Fibroblast of lung (primary cell): ENCODE data around the gene MIER1. TPM values are rescaled to one million over a fixed set of nuclear protein-coding genes. Genes with fewer than 3 reads are reported as not detected.

Experiments
- DNase-seq, 2 donors: peaks; one replicate each; pipeline versions ENCODE4 v3.0.0 to v3.0.0-alpha.2; 2010; ENCODE audit warnings: low read depth in 2 of 2
- H2AFZ ChIP-seq: 2 replicates; pipeline ENCODE4 v1.5.1; 2012; ENCODE audit warnings: low read length, control low read depth, inconsistent platforms
- H3K27ac ChIP-seq: 2 replicates; pipeline ENCODE4 v1.5.1; 2011; ENCODE audit warnings: low read length, control low read depth; ENCODE audit not compliant: insufficient read depth
- H3K27me3 ChIP-seq: 2 replicates; pipeline ENCODE4 v1.5.1; 2011; ENCODE audit warnings: mild to moderate bottlenecking, low read length; ENCODE audit not compliant: control insufficient read depth, insufficient read depth
- H3K36me3 ChIP-seq: 2 replicates; pipeline ENCODE4 v1.5.1; 2011; ENCODE audit warnings: low read length; ENCODE audit not compliant: control insufficient read depth, insufficient read depth
- H3K4me1 ChIP-seq: 2 replicates; pipeline ENCODE4 v1.5.1; 2011; ENCODE audit warnings: low read length; ENCODE audit not compliant: control insufficient read depth, insufficient read depth; ENCODE audit errors: extremely low read depth
- H3K4me2 ChIP-seq: 2 replicates; pipeline ENCODE4 v1.5.1; 2011; ENCODE audit warnings: low read length, control low read depth; ENCODE audit not compliant: insufficient read depth; ENCODE audit errors: extremely low read depth
- H3K4me3 ChIP-seq, 4 experiments: fragments of 200-600 bp in 1 of 4; sonication (generic) in 1 of 4; replicated peaks in 1 of 4; 2 replicates each; pipeline ENCODE4 v1.5.1; 2011 to 2016; ENCODE audit warnings: low read length in 4 of 4, low read depth in 3 of 4, mild to moderate bottlenecking in 3 of 4, control low read depth in 2 of 4, inconsistent platforms in 1 of 4, mixed read lengths in 1 of 4; ENCODE audit not compliant: insufficient read depth in 1 of 4; ENCODE audit errors: control extremely low read depth in 1 of 4
- H3K79me2 ChIP-seq: 2 replicates; pipeline ENCODE4 v1.5.1; 2012; ENCODE audit warnings: mild to moderate bottlenecking, low read length, inconsistent platforms; ENCODE audit not compliant: control insufficient read depth, insufficient read depth
- H3K9ac ChIP-seq: 2 replicates; pipeline ENCODE4 v1.5.1; 2011; ENCODE audit warnings: mild to moderate bottlenecking, low read length, control low read depth; ENCODE audit not compliant: insufficient read depth
- H3K9me3 ChIP-seq: 2 replicates; pipeline ENCODE4 v1.5.1; 2012; ENCODE audit warnings: low read depth, low read length; ENCODE audit not compliant: control insufficient read depth, insufficient read depth
- H4K20me1 ChIP-seq: 2 replicates; pipeline ENCODE4 v1.5.1; 2011; ENCODE audit warnings: low read length; ENCODE audit not compliant: control insufficient read depth, insufficient read depth; ENCODE audit errors: extremely low read depth
- CTCF ChIP-seq, 2 donors: IDR thresholded peaks in 1 of 2; conservative IDR thresholded peaks in 1 of 2; 1 replicate in 1 of 2; 2 replicates in 1 of 2; pipeline ENCODE4 v1.5.1; 2011 to 2012; ENCODE audit warnings: low read length in 2 of 2, control low read depth in 1 of 2, inconsistent platforms in 1 of 2, low read depth in 1 of 2, mild to moderate bottlenecking in 1 of 2
- EZH2 ChIP-seq: IDR thresholded peaks from 2 replicates; pipeline ENCODE4 v1.5.1; 2012; ENCODE audit warnings: low read length, control low read depth, mild to moderate bottlenecking; ENCODE audit errors: missing control alignments
- polyA plus RNA-seq, 2 donors: library from polyadenylated mRNA; depleted of rRNA in 1 of 2; stranded (reverse) in 1 of 2; unstranded in 1 of 2; fragments of >200 nt; gene quantifications; 2 replicates each; pipeline ENCODE4 v1.2.1, GENCODE V29; 2011 to 2012; ENCODE audit warnings: missing spikeins in 1 of 2
- total RNA-seq: library from RNA; depleted of rRNA; stranded (reverse); fragments of >200 nt; gene quantifications from 2 replicates; pipeline ENCODE4 v1.2.1, GENCODE V29; 2014

MIER1 gene
- total and polyA plus RNA-seq, 2 donors (not counting 1 experiment from before 2014, with no cell fraction given): 31.3 to 35.5 TPM

- Histone ChIP-seq H3K4me1 (no peaks in the 10 kb centered on the region), H3K27me3 (no peaks in the 10 kb centered on the region), H3K9ac (no peak overlapping the region), H3K27ac (no peak overlapping the region), H3K36me3 (no peaks in the 10 kb centered on the region), H2AFZ (no peak overlapping the region), H3K79me2 (no peaks in the 10 kb centered on the region), H4K20me1 (no peaks in the 10 kb centered on the region), H3K4me2 (no peak overlapping the region), H3K4me3 (no peak overlapping the region), H3K9me3 (no peaks in the 10 kb centered on the region)
- DNase-seq: peak; percentile 72 to 88
- no peak for TF ChIP-seq EZH2
- TF ChIP-seq CTCF (conservative IDR thresholded peaks at IDR 0.05 in 1 of 2, IDR thresholded peaks at IDR 0.05 in 1 of 2; ENCODE audit: low read depth in 1 of 2, low read length in 2 of 2): no peak
Observed at GRCh38 chr1:67013573-67013972, 88.8 kb downstream of the MIER1 start.

DNA sequence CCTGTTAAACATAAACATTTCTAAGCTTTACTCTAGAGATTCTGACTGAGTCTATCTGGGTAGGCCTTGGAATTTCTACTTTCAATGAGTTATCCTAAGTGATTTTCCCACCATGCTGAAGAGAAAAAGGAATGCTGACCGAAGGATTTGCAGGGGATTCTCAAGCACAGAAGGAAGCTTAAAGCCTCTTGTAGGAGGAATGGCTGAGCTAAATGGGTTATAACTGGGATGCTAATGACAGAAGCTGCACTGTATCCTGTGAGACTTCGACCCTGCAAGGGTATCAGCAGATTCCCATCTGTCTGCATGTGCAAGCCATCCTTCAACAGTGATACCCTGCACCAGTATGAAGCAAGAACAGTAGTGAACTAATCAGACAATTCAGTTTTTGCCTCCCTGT, 93.8 kb downstream of the MIER1 start:
- Histone ChIP-seq H3K4me3 (no peak overlapping the region), H2AFZ (no peak overlapping the region), H3K27ac (no peak overlapping the region), H3K9me3 (no peaks in the 10 kb centered on the region), H3K4me1 (peaks cover 10% of the 10 kb centered on the region), H3K9ac (no peak overlapping the region), H3K36me3 (no peaks in the 10 kb centered on the region), H3K79me2 (no peaks in the 10 kb centered on the region), H3K4me2 (no peak overlapping the region), H4K20me1 (no peaks in the 10 kb centered on the region), H3K27me3 (no peaks in the 10 kb centered on the region)
- TF ChIP-seq CTCF (conservative IDR thresholded peaks at IDR 0.05 in 1 of 2, IDR thresholded peaks at IDR 0.05 in 1 of 2; ENCODE audit: low read depth in 1 of 2, low read length in 2 of 2): no peak
- TF ChIP-seq EZH2: no peak
- peak in 1 of 2 donors; percentile 42 for DNase-seq

GRCh38 chr1:67019121-67019520, 94.3 kb downstream of the MIER1 start:
- peaks cover 10% of the 10 kb centered on the region for H3K4me1 ChIP-seq
- no peak overlapping the region for H3K9ac ChIP-seq
- TF ChIP-seq EZH2 (no peak), CTCF (conservative IDR thresholded peaks at IDR 0.05 in 1 of 2, IDR thresholded peaks at IDR 0.05 in 1 of 2; ENCODE audit: low read depth in 1 of 2, low read length in 2 of 2) (no peak)
- H3K4me2 ChIP-seq: peak overlapping the region; percentile 48
- H2AFZ ChIP-seq: no peak overlapping the region
- H3K36me3 ChIP-seq: no peaks in the 10 kb centered on the region
- no peaks in the 10 kb centered on the region for H3K27me3 ChIP-seq
- peak overlapping the region; percentile 47 for H3K27ac ChIP-seq
- DNase-seq: no peak
- no peak overlapping the region for H3K4me3 ChIP-seq
- no peaks in the 10 kb centered on the region for H4K20me1 ChIP-seq
- no peaks in the 10 kb centered on the region for H3K9me3 ChIP-seq
- H3K79me2 ChIP-seq: no peaks in the 10 kb centered on the region
